HG03039 (cell line): ENCODE data around the gene RRP12.
"Not testable (repeated sequence)": the region's sequence is repeated elsewhere in the genome, so short reads cannot be mapped to it uniquely, and the experiment has no call there.

Experiments used
- ATAC-seq: cut with Tn5 transposase; IDR thresholded peaks from one replicate; pipeline ENCODE4 v1.9.1; 2021; ENCODE audit warnings: mild to moderate bottlenecking, moderate library complexity; ENCODE audit not compliant: unreplicated experiment

The RRP12 gene

GRCh38 chr10:97372233-97372875 is 28.8 kb downstream of the RRP12 start:
- ATAC-seq, result no peak

DNA sequence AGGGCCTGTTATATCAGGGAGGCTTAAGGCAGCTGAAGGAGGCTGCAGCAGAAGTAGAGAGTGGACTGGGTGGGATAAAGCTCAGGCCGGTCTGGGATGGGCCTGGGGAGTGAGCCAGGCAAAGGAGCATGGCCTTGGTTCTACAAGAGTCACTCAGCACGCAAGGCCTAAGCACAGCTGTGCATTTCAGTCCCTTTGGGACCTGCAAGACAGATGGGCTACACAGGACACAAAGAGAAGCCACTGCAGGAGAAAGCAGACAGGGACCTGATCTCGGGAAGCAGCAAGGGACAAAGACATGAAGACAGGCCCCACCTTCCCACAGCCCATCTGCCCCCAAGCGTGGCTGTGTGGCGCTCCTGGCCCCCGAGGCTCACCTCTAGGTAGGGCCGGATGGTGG is 29.4 kb downstream of the RRP12 start:
- ATAC-seq, result no peak

- ATAC-seq, result no peak
These were observed 34.0 kb downstream of the RRP12 start for GRCh38 chr10:97367126-97367649.

DNA sequence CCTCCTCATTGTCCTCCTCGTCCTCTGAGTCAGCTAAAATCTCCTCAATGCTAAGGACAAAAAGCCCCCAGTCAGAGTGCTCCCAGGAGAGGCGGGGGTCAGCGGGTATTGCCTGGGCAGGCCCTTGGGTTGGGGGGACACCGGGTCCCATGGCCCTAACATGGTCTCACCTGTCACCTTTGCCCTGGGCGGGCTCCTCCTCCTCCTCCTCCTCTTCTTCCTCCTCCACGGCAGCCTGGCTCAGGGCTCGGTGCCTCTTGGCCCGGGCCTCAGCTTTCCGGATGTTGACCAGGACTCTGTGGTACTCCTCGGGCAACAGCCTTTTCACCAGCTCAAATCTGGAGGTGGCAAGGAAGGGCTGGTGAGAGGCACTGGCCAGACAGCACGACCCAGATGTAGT is 34.6 kb downstream of the RRP12 start:
- no peak for ATAC-seq

GRCh38 chr10:97365761-97366351 is 35.3 kb downstream of the RRP12 start:
- ATAC-seq, result no peak

GRCh38 chr10:97363071-97363470 is 38.1 kb downstream of the RRP12 start:
- no peak for ATAC-seq

- ATAC-seq, result no peak
These were observed 38.7 kb downstream of the RRP12 start for GRCh38 chr10:97362310-97363033.

- no peak for ATAC-seq
These were observed 39.6 kb downstream of the RRP12 start for GRCh38 chr10:97361537-97361901.

- no peak for ATAC-seq
These were observed 40.2 kb downstream of the RRP12 start for GRCh38 chr10:97360705-97361536.

GRCh38 chr10:97358781-97359180 is 42.4 kb downstream of the RRP12 start:
- no peak for ATAC-seq

- ATAC-seq, result no peak
These were observed 42.8 kb downstream of the RRP12 start for GRCh38 chr10:97358349-97358748.

DNA sequence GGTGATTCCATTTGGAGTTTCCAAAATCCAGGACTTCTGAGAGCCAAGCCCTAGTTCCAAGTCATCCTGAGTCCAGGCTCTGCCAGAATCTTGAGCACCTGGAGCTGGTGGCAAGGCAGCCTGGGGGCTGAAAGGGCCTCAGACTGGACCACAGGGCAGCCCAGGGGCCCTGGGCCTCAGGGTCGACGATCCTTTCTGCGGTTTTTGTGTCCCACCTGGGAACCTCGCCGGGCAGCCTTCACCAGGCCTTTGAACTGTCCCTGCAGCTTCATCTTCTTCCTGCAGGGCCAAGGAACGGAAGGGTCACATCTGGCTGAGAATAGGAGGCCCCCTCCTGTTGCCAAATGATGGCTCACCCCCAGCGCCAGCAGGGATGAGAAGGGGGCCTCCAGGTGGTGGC is 44.2 kb downstream of the RRP12 start:
- no peak for ATAC-seq

DNA sequence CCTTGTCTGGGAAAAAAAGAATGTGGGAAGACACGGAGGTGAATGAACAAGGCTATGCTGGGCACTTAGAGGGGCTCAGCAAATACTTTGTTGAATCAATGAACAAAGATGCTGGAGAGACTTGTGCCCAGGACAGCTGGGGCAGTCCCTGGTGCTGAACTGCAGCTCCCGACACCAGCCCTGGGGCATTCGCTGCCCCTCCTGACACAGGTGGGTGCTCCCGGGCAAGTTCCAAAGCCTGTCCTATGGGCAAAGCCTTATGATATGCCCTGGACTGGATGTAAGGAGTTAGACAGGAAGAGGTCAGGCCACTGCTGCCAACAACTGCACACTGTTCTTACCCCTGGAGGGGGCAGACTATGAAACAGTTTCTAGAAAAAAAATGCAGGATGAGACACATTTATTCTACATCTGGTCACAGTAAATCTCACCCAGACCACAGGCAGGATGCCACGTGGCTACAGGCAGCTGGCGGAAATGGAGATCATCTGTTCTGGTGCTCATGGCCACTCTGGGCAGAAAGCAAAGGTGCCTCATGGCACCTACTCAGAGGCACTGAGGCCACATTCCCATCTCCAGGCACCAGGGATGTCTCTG is 44.7 kb downstream of the RRP12 start:
- no peak for ATAC-seq

DNA sequence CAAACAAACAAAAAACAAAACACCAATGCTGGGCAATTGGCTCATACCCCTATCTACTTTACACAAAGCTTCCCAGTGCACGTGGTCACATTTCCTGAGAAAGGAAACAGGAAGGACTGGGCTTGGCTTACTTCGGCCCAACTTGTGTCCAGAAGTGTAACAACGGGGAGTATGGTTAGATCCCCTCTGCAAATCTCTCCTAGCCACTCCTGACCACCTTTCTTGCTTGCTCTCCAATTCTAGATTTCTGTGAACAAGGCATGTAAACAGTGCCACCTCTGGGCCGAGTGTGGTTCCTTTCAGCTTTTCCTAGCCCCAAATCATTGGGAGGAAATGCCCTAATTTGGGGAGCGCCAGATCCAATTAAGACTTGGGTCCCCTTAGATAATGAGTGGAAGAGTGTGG is 45.6 kb downstream of the RRP12 start:
- ATAC-seq, result no peak

- no peak for ATAC-seq
These were observed 47.2 kb downstream of the RRP12 start for GRCh38 chr10:97353945-97354344.

DNA sequence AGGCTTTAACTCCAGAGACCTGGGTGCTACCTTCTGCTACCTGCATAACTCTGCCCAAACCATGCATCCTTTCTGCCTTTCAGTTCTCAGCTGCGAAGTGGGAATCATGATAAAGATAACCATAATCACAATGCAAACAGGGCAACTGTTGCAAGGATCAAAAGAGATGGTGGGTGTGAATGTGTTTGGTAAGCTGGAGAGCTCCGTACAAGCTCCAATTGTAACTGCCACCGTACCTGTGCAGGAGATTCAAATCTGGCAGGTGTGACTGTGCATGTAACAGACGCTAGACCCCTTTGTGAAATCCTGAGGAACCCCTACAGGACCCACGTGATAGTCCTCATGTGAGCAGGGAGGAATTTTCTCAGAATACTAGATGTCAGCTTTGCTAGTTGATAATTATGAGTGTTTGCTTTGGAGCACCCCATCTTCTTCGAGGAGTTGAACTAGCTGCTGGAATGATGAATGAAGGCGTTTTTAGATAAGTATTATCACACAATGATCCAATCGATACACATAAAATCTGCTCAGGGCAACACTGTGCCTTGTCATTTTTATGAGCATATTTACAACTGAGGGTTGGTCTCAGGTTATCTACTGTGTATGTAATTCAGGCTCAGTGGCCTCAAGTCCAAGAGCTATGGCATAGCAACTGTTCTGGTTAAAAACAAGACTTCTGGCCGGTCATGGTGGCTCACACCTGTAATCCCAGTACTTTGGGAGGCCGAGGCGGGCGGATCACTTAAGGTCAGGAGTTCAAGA is 51.2 kb downstream of the RRP12 start:
- ATAC-seq, result no peak

DNA sequence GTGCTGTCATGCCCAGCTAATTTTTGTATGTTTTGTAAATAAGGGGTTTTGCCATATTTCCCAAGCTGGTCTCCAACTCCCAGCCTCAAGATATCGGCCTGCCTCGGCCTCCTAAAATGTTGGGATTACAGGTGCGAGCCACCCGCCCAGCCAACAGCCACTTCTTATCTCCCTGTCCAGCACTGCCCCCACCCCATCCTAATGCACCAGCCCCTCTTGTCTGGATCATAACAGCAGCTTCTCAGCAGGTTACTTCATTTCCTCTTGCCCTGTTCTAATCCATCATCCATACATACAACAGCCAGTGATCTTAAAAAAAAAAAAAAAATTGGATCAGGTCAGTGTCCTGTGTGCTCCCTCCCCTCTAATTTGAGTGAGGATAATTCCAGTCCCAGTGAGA is 53.8 kb downstream of the RRP12 start:
- ATAC-seq, result no peak

- not testable (repeated sequence) for ATAC-seq
These were observed 57.5 kb downstream of the RRP12 start for GRCh38 chr10:97343664-97344063.

- no peak for ATAC-seq
These were observed 59.7 kb downstream of the RRP12 start for GRCh38 chr10:97341416-97341815.

- ATAC-seq, result no peak
These were observed 63.1 kb downstream of the RRP12 start for GRCh38 chr10:97338041-97338440.
